SJSA1 (cell line): ENCODE data around the gene SLC4A1. TPM values are rescaled to one million over a fixed set of nuclear protein-coding genes. Genes with fewer than 3 reads are reported as not detected.

Experiments
- total RNA-seq: library from RNA; depleted of rRNA; stranded (reverse); fragments of >200 nt; shearing (Covaris generic); gene quantifications from 2 replicates; pipeline ENCODE4 v1.2.3, GENCODE V29; 2014; rRNA removed

The SLC4A1 gene
- total RNA-seq, 1 experiment from 2014 or later: not detected

Other genes with a start within 250 kb of the SLC4A1 start
- 44.0 and 69.7 TPM in 2 replicates for gene LSM12, start 201.5 kb downstream of the SLC4A1 start, total RNA-seq
- 24.4 and 36.2 TPM in 2 replicates for gene G6PC3, start 197.4 kb downstream of the SLC4A1 start, total RNA-seq
- 143 and 298 TPM in 2 replicates for gene HDAC5, start 144.5 kb downstream of the SLC4A1 start, total RNA-seq
- 10.1 and 10.2 TPM in 2 replicates for gene HROB, start 126.2 kb downstream of the SLC4A1 start, total RNA-seq
- gene ASB16, start 97.4 kb downstream of the SLC4A1 start, total RNA-seq: not detected in 2 replicates
- gene TMUB2, start 81.2 kb downstream of the SLC4A1 start, total RNA-seq: 22.6 and 42.6 TPM in 2 replicates
- 62.6 and 67.4 TPM in 2 replicates for gene ATXN7L3, start 68.3 kb downstream of the SLC4A1 start, total RNA-seq
- 63.6 and 80.0 TPM in 2 replicates for gene UBTF, start 48.5 kb downstream of the SLC4A1 start, total RNA-seq
- gene RUNDC3A, start 40.5 kb upstream of the SLC4A1 start, total RNA-seq: not detected in 2 replicates
- 129 and 159 TPM in 2 replicates for gene SLC25A39, start 56.7 kb upstream of the SLC4A1 start, total RNA-seq
- gene GRN, start 77.2 kb upstream of the SLC4A1 start, total RNA-seq: 190 and 246 TPM in 2 replicates
- gene FAM171A2, start 95.7 kb upstream of the SLC4A1 start, total RNA-seq: 6.9 and 8.6 TPM in 2 replicates
- gene ITGA2B, start 121.5 kb upstream of the SLC4A1 start, total RNA-seq: 0.29 TPM in 1 of 2 replicates, not detected in the other
- gene GPATCH8, start 235.3 kb upstream of the SLC4A1 start, total RNA-seq: 5.6 and 22.7 TPM in 2 replicates